Jurkat, Clone E6-1 (cell line): ENCODE results near the gene ARHGAP15.

Source experiments
- DNase-seq: peaks from one replicate; pipeline ENCODE4 v3.0.0-alpha.2; 2011; ENCODE audit warnings: low read depth, low spot score
- H3K4me3 ChIP-seq: 2 replicates; pipeline ENCODE4 v1.5.1; 2011; ENCODE audit warnings: mild to moderate bottlenecking, low read length, control low read depth, moderate library complexity

The ARHGAP15 gene

DNA sequence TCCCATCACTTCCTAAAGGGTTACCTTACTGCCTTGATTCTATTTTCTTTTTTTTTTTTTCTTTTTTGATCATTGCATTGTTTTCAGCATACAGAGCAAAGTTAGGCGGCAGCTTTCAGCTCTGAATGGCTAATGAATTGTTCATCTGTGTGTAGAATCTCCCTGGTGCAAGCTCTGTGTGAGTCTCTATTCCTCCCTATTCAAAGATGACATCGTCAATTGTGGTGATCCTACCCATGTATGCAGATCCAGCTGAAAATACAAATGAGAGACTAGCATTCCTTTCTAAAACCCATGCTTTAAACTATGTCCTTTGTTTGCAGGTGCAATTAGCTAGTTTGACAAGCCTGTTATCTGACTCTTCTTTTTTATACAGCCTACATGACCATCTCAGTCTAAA is 539.0 kb downstream of the ARHGAP15 start:
- DNase-seq, result no peak
- no peak overlapping the region for H3K4me3 ChIP-seq

DNA sequence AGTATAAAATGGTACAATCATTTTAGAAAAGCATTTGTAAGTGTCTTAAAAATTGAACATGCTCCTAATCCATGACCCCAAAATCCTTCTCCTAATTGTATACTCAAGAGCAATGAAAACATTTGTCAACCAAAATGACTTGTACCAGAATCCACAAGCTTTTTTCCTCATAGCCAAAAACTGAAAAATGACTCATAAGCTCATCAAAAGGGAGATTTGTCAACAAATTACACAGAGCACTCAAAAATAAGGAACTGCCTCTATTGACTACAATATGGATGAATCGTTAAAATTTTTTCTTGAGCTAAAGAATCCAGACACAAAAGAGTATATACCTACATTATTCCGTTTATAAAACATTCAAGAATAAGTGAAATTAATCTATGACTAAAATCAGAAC is 544.8 kb downstream of the ARHGAP15 start:
- DNase-seq, result no peak
- H3K4me3 ChIP-seq, result no peak overlapping the region

DNA sequence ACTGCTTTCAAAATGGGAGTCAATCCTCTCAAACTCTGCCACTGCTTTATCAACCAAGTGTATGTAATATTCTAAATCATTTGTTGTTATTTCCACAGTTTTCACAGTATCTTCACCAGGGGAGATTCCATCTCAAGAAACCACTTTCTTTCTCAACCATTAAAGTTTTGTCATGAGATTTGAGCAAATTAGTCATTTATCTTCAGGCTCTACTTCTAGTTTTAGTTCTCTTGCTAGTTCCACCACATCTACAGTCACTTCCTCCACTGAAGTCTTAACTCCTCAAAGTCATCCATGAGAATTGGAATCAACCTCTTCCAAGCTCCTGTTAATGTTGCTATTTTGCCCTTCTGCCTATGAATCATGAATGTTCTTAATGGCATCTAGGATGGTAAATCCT is 545.8 kb downstream of the ARHGAP15 start:
- H3K4me3 ChIP-seq, result no peak overlapping the region
- no peak for DNase-seq

DNA sequence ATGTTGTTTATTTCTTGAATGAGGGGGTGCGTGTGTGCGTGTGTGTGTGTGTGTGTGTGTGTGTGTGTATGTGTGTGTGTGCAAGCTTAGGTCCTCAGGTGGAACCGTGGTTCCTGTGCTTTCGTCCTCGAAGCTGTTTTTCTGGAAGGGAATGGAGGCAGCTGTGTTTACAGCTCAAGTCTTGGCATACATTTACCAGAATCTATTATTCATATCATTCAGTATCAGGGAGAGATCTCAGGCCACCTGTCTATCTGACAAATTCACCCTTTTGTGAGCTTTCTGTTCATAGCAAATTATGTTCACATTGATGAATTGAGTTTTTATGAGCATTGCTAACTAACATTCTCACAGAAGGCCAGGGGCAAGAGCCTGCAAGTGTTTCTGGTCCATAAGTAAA is 550.4 kb downstream of the ARHGAP15 start:
- H3K4me3 ChIP-seq, result no peak overlapping the region
- DNase-seq, result no peak

DNA sequence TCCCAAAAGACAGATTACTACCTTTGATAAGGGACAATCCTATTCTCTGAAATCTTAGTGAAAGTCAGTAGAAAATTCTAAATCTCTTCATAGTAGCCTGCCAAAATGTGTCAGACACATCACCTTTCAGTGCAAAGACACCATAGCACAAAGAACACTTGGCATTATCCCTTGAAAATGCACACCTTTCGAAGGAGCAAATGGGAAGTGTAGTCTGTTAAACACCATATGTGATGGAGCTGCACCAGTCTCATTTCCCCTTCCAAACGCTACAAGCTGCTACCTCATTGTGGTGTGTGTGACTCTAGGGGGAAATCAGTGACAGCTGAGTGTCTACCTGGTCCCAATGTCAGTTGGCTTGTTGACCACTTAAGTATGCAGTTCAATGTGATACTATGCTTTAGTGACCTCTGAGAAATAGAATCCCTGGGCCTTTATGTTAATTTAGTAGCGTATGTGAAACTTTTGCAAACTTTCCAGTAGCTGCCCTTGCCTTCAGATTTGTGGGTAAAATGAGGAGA is 551.7 kb downstream of the ARHGAP15 start:
- no peak for DNase-seq
- no peak overlapping the region for H3K4me3 ChIP-seq

DNA sequence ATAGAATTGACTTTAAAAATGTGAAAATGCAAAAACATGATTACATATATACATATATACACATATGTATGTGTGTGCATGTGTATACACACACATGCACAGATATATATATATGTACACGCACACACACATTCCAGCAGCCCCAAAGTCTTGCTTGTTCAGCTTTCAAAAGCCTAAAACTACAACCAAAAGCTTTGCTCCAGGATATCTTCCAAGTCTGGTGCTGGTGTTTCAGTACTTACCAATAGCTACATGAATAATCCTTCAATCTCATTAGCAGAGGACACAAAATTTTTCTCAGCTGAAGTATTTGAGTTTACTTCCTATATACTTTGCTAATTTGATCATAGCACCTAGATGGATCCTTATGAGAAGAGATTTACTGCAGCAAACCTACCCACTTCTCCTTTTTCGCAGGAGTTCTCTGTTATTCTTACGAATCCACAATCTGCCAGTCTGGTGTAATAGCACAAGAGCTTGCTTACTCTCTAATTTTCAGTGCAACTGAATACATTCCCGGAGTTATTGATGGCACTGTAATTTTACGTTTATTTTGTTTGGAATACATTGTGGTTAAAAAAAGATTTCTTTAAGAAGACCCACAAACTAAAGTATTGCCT is 553.3 kb downstream of the ARHGAP15 start:
- DNase-seq, result no peak
- no peak overlapping the region for H3K4me3 ChIP-seq

DNA sequence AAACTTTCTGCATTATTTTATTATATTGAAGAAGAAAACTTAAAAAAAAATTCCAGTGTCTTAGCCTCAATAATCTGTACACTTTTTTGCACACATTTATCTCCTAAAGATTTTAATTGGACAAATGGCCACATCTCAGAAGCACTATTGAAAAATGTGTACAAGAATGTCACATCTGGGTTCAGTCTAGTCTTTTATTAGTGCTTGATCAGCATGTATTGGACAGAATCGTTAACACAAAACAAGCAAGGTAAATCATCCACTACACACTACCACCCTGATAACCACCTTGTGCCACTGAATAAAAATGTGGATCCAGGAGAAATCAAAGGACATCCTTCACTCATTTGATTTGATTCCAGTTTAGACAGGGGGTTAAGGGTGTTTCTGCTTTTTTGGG is 554.8 kb downstream of the ARHGAP15 start:
- H3K4me3 ChIP-seq, result no peak overlapping the region
- DNase-seq, result no peak

DNA sequence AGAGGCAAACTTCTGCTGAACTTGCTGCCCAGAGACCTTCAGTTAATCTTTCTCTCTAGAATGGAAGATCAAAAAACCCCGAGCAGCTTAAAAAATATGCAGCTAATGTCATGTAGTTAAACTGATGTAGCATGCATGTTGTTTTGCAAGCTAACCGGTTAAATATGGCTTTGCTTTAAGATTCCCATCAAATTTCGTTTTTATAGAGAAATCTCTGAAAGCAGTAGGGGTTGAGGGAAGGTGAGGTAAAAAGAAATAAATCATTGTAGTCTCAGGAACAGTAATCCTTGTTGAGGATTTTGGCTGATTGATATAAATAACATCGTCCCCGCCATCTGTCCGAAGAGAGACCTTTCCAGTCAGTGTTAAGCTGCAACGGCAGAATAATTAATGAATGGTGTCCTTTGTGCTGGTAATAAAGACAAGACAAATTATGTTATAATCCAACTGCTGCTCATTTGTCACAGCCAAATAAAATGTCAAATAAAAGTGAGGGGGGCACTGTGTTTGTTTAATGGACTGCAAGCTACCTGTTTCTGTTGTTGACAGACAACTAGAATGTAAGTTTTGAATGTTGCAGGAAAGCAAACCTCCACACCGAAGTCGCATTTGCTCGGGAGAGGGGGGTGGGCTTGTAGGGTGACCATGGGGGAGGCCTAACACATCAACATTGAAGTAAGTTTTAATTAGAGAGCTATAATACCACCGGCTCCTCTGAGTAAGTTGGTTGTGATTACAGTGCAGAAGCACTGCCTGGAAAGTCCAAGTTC is 555.5 kb downstream of the ARHGAP15 start:
- no peak overlapping the region for H3K4me3 ChIP-seq
- no peak for DNase-seq

DNA sequence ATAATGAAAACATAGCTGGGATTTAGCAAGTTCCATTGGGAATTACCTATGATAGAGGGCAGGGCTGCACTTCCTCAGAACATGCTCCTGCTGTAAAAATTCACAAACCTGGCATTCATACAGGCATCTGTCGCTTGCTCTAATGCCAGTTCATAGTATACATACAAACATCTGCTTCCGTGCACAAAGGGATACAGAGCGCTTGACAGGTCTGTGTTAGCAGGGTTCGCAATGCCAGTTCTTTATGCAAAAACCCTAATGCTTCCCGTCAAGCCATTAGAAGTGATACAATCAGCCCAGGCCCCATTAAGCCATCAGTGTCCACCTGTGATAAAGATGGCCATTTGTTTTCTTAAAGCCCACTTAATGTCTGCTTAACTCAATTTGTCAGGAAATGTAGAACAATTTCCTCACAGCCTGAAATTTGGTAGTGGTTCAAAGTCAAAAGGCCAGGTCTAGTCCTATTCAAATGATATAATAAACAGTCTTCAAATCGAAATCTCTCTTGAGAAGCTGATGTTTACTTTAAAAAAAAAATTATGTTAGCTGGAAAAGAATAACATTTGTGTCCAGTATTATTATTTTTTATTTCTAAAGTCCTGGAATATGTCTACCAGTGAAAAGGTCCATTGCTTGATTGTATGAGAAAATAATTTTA is 556.3 kb downstream of the ARHGAP15 start:
- no peak for DNase-seq
- H3K4me3 ChIP-seq, result no peak overlapping the region

DNA sequence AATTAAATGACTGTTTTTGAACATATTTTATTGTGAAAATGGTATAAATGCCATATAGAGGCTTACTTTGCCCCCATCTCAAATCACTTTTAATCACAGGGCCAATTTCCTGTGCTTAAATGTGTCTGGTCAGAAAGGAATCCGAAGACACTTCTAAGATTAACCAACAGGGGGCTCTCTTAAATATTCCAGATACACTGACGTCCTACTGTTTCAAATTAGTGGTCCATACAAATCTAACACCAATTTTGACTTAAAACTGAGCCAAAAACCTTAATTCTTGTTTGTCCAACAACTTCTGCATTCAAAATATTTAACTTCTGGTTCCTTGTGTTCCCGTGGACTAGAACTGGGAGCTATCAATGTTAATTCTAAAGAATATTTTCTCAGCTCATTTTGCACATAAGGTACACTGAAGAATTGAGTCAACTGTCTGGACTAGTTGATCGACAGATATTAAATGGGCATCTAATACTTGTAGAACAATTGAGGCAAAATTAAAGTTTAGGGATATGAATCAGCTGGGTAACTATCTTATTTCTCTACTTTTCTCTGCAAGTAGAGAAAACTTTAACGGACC is 557.5 kb downstream of the ARHGAP15 start:
- no peak overlapping the region for H3K4me3 ChIP-seq
- peak; percentile 44 for DNase-seq

DNA sequence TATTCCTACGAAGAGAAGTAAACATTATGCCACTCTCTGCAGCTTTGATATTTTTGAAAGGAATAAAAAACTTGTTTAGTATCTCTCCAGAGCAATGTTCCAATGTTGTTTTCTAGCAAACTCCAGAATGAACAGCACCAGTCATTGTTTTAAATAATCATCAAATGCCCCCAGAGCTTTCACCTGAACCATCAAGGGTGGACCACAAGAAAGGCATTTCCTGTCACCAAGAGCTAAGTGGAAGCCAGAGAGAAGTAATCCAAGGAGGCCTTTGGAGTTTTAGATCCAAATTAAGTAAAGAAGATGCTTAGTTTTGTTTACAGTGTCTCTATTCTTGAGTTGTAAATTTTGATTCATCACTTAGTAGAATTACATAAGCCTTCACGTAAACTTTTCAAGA is 559.0 kb downstream of the ARHGAP15 start:
- peak; percentile 33 for DNase-seq
- H3K4me3 ChIP-seq, result no peak overlapping the region

DNA sequence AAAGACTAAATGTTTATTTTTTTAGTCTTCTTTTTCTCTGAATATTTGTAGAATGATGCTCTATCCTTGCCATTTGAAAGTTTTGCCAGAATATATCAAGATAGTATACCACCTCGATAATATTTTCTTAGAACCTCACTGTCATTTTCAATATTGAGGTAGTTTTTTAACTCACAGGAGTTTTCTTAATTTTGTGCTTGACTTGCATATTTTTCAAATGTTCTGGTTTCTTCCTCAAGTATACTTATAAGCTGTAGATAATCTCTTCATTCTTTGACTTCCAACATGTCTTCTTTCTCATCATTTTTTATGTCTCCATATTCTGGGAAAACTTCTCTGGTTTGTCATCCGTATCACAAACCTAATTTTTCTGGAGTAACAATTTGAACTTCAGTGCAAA is 559.6 kb downstream of the ARHGAP15 start:
- no peak for DNase-seq
- H3K4me3 ChIP-seq, result no peak overlapping the region

DNA sequence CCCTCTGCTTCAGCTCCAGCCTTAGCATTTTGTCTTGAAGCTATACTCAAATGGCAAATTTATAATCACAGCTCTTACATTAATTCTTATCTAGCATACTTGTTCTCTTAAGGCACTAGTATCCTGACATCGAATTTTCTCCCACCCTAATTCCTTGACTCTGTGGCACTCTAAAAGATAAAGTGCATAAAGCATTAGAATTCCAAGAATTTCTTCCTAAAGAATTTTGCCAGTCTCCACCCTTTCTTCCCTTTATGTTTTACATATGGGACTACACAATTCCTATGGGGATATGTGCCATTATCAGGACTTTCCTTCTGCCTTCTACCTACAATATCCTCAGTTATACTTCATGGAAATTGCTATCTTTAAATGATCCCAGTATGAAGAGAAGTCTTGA is 560.3 kb downstream of the ARHGAP15 start:
- H3K4me3 ChIP-seq, result no peak overlapping the region
- no peak for DNase-seq

DNA sequence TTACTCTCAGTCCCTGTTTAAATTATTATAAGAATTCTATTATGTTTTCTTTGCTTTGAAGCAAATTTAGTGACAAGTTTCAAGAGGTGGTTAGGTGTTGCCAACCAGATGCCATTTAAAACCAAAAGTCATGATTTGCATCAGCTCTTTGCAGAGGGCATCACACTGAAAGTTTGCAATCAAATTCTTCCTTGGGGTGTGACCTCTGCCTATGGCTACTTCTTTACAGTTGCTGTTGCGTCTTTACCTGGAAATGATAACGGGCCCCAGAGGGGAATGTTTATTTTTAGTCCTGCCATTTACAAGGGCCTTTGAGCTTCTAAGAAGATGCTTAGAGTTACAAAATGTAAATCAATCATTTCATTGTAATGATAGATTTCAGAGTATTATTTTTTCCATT is 561.0 kb downstream of the ARHGAP15 start:
- no peak overlapping the region for H3K4me3 ChIP-seq
- no peak for DNase-seq

DNA sequence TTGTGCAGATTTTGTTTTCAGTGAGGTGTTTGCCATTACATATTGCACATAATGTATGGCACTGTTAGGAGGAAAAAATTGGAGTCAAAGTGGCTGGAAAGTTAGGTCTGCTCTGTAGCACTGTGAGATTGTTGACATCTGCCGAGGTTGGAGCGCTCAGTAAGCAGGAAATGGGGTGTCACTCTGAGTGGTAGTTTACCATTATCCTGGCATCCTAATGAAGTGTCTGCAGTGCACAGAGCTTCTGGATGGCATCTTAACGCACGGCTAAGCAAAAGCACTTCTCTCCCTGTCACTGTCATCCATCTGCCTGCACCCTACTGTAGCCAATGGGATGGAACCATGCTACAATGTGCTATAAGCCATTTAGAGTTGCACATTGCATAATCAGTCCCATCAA is 561.9 kb downstream of the ARHGAP15 start:
- H3K4me3 ChIP-seq, result no peak overlapping the region
- DNase-seq, result no peak

DNA sequence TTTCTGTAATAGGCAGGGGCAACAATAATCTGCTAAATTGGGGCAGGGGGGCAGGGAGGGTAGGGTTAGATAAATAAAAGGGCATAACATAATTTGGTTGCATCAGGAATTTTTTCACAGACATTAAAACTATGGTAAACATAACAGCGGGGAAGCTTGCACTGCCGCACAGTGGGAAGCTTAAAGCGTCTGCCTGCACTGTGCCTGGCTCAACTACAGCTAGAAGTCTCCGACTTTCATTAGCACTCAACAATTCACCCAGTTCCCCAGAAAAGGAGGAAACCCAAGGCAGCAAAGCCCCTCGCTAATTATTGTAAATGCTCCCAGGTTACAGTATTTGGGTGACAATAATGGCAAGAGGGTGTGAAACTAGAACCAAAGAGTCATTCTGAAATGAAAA is 562.9 kb downstream of the ARHGAP15 start:
- DNase-seq, result no peak
- H3K4me3 ChIP-seq, result no peak overlapping the region

DNA sequence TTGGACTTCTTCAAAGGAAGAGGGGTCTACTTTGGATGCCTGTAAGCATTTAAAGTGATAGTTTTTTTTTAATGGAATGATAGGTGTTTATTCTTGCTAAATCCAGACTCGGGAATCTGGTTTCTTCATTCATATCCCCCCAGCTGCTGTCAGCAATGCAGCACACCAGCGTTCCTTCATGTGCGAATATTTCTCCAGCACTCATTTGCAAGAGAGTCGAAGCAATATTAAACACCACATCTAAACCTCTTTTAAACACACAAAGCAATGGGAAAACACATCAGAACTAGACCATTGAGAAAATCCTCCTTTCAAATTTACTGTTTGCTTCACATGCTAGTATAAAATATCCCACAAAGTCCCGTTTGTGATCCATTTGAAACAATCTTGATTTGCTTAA is 563.7 kb downstream of the ARHGAP15 start:
- DNase-seq, result no peak
- H3K4me3 ChIP-seq, result no peak overlapping the region

DNA sequence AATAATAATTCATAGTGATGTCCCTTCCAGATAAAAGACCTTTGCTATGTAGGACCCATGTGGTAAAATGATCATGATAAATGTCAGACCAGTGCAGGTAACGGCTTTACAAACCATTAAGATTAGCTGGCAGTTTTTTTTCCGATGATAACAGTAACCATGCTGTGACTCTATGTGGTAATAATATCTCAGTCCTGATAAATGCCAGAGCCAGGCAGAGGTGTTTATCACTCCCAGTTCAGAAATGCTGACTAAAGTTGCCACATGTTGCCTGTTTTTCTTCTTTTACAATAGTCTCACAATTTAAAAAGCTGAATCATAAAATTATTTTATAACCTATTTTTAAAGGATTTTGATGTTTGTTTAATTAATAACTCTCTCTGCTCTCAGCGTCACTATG is 565.1 kb downstream of the ARHGAP15 start:
- no peak for DNase-seq
- H3K4me3 ChIP-seq, result no peak overlapping the region

DNA sequence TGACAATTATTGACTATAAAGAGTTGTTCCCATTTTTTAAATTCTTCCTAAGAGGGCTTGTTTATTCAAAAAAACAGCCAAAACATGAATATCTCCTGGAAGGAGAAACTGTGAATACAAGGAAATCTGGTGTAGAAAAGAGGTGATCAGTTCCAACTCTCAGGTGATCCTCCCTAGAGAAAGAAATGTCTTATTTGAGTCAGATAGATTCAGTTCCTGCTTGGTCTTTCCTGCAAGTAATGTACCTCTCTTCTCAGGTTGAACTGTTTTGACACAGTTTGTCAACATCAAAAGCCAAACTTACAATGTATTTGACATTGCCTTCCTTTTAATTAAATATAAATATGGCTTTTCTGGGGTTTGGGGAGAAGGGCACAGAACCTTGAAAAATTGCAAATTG is 567.4 kb downstream of the ARHGAP15 start:
- DNase-seq, result no peak
- no peak overlapping the region for H3K4me3 ChIP-seq

DNA sequence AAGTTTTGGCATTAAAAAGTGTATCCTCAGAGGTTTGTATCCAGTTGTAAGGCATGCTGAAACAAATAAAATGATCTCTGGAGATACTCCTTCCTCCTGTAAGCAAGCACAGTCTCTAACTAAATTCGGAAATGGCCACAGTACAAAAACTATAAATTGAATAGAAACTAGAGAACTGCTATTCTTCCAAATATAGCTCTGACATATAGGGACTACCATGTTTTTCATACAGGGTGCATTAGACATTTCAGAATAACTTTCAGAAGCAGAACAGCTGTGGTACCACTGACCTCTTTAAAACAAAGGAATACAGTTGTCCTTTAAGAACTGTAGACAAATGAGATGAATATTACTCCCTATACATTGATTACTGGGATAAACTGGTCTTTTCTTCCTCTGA is 568.5 kb downstream of the ARHGAP15 start:
- H3K4me3 ChIP-seq, result no peak overlapping the region
- DNase-seq, result no peak
